Spleen (tissue), 7 donors: ENCODE measurements around the gene DNAH17.

ENCODE experiments used
- POLR2A ChIP-seq, 3 donors: fragments of 450-650 bp; IDR thresholded peaks; one replicate each; pipeline ENCODE4 v1.5.1; 2017; ENCODE audit warnings: antibody characterized with exemption in 3 of 3, mild to moderate bottlenecking in 1 of 3
- POLR2AphosphoS5 ChIP-seq, 3 donors: sonication (generic); formaldehyde crosslinking; IDR thresholded peaks; one replicate each; pipeline ENCODE4 v1.5.1; 2017; ENCODE audit warnings: antibody characterized with exemption in 3 of 3
- TF ChIP-seq, protein P1 (sequence below), 11 experiments: fragments of 200-600 bp in 7 of 11; fragments of 450-650 bp in 4 of 11; sonication (generic) in 4 of 11; IDR thresholded peaks in 8 of 11; conservative IDR thresholded peaks in 3 of 11; 1 replicate in 7 of 11; 2 replicates in 4 of 11; pipeline versions ENCODE4 v1.4.0 to v1.8.0; 2016 to 2021; ENCODE audit warnings: antibody characterized with exemption in 11 of 11, inconsistent platforms in 4 of 11, mild to moderate bottlenecking in 1 of 11
- donor health status: DM: no; HTN: no; CAD: no; lungs with moderate emphysema.
- donor health status: DM: no; HTN: no; CAD: no.
- donor health status: DM: no; HTN: no; CAD: no.

DNA sequence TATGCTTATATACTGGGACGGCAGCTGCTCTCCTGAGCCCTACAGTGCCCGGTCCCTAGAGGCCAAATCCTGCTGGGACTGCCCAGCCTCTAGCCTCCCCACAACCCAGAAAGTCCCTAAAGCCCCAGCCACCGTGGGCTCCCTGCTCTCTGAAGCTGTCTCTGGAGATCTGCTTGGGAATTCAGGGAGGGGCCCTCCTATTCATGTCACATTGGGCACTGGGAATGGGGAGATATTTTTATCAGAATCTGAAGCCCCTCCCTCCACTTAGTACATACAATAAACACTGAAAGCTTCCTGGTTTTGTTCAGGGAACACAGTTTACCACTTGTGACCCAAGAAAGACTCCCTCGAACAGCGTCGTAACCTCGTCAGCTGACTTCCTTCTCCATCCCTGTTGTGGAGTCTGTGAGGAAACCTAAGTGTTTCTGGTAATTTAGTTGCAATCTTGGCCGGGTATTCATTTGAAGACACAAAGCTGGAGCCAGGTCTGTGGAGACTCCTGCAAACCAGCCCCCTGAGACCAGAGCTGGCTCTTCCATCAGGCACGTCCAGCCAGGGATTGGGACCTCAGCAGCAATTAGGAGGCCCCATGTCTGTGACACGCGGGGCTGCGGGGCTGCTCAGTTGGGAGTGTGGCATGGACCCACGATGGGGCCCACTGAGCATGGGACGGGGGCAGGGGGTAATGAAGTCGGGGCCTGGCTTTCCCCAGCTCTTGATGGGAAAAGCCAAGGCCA is 160.2 kb downstream of the DNAH17 start:
- peak in 1 of 3 donors; percentile 14 for TF ChIP-seq POLR2A (IDR thresholded peaks at IDR 0.05)
- TF ChIP-seq, protein P1, sequence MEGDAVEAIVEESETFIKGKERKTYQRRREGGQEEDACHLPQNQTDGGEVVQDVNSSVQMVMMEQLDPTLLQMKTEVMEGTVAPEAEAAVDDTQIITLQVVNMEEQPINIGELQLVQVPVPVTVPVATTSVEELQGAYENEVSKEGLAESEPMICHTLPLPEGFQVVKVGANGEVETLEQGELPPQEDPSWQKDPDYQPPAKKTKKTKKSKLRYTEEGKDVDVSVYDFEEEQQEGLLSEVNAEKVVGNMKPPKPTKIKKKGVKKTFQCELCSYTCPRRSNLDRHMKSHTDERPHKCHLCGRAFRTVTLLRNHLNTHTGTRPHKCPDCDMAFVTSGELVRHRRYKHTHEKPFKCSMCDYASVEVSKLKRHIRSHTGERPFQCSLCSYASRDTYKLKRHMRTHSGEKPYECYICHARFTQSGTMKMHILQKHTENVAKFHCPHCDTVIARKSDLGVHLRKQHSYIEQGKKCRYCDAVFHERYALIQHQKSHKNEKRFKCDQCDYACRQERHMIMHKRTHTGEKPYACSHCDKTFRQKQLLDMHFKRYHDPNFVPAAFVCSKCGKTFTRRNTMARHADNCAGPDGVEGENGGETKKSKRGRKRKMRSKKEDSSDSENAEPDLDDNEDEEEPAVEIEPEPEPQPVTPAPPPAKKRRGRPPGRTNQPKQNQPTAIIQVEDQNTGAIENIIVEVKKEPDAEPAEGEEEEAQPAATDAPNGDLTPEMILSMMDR (IDR thresholded peaks at IDR 0.05 in 8 of 11, conservative IDR thresholded peaks at IDR 0.05 in 3 of 11), result no peak
- TF ChIP-seq POLR2AphosphoS5 (IDR thresholded peaks at IDR 0.05), result peak; percentile 40 to 89 (median 83)
